Stimulated activated CD8-positive, alpha-beta memory T cell treated with anti-CD3 and anti-CD28 coated beads, Interleukin-12 subunit alpha, Interleukin-12 subunit beta, amount 100 ng/mL, for 4 hours (primary cell): ENCODE data around the gene RNF157.
"Not testable (repeated sequence)": the region's sequence is repeated elsewhere in the genome, so short reads cannot be mapped to it uniquely, and the experiment has no call there.

Experiments used
- DNase-seq: peaks from one replicate; pipeline ENCODE4 v3.0.0-alpha.2; 2020; ENCODE audit warnings: low read depth

RNF157 gene

GRCh38 chr17:76234354-76234679 lies 6.0 kb downstream of the RNF157 start:
- DNase-seq: no peak

DNA sequence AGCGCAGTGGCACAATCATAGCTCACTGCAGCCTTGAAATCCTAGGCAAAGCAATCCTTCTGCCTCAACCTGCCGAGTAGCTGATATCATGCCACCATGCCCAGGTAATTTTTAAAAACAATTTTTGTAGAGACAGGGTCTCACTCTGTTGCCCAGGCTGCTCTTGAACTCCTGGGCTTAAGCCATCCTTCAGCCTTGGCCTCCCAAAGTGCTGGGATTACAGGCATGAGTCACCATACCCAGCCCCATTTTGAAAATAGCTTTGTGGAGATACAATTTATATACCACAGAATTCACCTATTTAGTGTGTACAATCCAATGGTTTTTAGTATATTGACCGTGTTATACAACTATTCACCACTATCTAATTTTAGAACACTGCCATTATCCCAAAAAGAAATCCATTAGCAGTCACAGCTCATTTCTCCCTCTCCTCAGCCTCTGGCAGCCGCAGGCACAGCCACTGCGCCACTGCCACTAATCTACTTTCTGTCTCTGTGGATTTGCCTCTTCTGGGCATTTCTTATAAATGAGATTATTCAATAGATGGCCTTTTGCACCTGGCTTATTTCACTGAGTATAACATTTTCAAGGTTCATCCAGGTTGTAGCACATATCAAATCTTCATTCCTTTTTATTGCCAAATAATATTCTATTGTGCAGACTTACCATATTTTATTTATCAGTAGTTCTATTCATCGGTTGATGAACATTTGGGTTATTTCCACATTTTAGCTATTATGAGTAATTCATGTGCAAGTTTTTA lies 6.5 kb downstream of the RNF157 start:
- DNase-seq: no peak

DNA sequence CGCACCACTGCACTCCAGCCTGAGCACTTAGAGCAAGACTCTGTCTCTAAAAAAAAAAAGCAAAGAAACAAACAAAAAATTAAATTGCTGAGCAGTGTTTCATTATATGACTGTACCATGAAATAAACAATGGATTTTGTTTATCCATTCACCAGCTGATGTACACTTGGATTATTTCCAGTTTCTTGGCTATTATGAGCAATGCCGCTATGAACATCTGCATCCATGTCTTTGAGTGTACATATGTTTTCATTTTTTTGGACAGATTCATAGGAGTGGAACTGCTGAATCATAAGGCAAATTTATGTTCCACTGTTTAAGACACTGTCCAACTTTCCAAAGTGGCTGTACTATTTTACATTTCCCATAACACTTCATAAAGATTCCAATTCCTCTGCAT lies 8.0 kb downstream of the RNF157 start:
- no peak for DNase-seq

- not testable (repeated sequence) for DNase-seq
Measured at GRCh38 chr17:76226749-76227148, 13.5 kb downstream of the RNF157 start.

DNA sequence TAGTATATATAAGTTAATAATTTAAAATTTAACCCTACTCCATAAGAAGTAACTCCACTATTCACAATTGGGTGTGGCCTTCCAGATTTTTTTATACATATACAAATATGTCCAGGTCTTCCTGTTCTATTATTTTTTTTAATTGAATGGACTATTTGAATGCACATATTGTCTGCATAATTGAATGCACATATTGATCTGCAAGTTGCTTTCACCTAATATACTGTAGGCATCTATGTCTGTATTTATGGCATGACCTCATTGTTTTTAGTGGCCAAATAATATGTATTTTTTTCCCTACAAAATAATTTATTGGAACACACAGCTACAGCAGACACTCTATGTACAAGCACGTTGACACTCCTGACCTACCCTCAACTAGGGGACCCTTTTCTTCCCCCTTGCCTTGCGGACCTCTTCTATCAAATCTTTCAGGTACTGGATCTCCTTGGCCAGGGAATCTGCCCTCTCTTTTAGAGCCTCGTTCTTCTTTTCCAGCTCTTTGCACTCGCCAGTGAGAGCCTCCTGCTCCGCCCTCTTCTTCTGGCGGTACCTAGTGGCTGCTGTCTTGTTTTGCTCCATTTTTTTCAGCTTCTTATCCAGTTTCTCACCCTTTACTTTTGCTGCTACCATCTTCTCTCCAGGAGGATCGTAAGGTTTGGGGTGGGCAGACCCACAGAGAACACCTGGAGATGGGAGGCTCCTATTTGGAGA lies 14.8 kb downstream of the RNF157 start:
- not testable (repeated sequence) for DNase-seq

DNA sequence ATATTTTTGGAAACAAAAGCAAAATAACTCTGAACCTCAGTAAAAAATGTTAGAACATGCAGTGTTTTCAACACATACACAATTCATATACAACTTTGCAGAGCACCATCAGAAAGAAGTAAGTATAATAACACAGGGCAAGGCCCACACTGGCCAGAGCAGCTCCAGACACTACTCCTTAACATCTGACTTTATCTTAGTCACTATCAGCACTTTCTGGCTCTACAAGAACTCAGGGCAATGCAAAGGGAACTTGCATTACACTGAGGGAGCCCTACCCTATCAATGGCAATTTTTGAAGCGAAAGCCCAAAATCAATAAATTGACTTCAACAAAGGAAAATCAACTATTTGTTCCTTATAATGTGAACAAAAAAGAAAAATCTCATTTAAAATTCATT lies 16.5 kb downstream of the RNF157 start:
- DNase-seq: no peak

DNA sequence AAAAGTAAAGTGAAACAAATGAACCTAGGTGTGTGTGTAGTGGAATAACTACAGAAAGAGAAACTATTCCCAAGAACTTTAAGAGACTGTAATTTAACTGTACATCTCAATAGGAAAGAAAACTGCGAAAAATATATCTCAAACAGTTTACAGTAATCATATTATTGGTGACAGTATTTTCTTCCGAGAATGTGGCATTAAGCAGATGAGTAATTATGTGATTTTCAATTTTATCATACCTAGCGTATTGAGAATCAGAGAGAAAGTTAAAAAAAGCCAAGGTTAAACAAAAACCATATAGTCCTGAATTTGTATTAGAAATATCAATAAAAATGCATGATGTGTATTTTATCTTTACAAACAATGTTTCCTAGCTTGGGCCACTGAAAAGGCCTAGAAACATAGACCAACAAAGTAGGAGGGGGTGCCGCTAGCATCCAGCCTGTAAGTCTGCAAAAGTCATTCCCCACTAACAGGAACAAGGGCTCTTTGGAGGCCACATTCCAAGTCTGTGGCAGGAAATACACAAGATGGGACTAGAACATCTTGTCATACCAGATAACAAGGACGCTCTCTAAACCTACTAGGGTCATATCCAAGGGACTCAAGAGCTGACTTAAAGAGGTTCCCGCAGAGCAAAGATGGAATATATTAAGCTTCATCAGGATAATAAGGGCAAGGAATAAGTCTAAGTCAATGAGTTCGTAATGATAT lies 20.5 kb downstream of the RNF157 start:
- DNase-seq: no peak

GRCh38 chr17:76217081-76217480 lies 23.2 kb downstream of the RNF157 start:
- no peak for DNase-seq

- DNase-seq: no peak
Measured at GRCh38 chr17:76213491-76213890, 26.8 kb downstream of the RNF157 start.

DNA sequence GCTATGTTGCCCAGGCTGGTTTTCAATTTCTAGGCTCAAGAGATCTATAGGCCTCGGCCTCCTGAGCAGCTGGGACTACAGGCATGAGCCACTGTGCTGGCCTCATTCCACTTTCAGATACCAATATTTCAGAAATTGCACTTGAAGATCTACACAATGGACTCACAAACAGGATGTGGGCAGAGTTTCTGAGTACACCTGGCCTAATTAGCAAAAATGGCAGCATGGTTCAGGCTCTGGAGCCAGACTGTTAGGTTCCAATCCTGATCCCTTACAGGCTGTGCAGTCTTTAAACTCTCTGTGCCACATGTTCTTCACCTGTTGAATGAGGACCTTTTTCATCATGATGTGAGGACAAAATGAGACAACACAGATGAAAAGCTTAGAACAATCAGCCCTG lies 32.2 kb downstream of the RNF157 start:
- DNase-seq: no peak

- no peak for DNase-seq
Measured at GRCh38 chr17:76207275-76208059, 32.8 kb downstream of the RNF157 start.

DNA sequence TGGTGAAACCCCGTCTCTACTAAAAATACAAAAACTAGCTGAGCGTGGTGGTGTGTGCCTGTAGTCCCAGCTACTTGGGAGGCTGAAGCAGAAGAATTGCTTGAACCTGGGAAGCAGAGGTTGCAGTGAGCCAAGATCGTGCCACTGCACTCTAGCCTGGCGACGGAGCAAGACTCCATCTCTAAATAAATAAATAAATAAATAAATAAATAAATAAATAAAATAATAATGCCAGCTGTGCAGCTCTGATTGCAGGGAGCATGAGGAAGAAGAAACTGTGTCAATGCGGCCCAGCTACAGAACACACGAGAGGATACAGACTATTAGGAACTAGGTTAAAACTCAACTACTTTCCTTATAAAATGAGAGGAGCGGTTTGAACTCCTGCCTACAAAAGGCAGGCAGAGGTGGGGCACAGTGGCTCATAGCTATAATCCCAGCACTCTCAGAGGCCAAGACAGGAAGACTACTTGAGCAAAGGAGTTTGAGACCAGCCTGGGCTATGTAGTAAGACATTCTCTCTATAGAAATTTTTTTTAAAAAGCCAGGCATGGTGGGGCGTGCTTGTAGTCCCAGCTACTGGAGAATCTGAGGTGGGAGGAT lies 34.6 kb downstream of the RNF157 start:
- not testable (repeated sequence) for DNase-seq

DNA sequence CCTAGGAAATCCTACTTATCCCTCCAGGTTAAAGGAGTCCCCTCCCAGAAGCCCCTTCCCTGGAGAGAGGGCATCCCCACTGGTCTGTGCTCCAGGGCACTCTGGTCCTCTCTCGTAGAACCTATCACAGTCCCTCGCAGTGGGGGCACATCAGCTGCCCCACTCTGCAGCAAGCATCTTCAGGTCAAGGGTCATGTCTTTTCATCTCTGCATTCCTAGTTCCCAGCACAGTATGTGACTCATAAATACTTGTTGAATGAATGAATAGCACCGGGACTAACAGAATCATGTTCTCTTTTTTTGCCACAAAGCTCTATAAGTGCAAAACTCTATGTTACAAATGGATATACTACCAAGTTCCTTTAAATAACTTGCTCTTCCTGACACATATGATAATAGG lies 36.0 kb downstream of the RNF157 start:
- no peak for DNase-seq

DNA sequence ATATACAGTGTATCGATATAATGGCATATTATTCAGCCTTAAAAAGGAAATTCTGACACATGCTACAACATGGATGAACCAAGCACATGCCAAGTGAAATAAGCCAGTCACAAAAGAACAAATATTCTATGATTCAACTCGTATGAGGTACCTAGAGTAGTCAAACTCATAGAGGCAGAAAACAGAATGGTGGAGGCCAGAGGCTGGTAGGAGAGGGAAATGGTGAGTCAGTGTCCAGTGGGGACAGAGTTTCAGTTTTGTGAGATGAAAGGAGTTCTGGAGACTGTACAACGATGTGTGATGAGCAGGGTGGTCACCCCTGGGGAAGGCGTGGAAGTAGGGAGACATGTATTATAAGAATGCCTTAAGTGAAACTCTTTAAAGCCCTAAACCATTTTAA lies 39.9 kb downstream of the RNF157 start:
- DNase-seq: no peak

DNA sequence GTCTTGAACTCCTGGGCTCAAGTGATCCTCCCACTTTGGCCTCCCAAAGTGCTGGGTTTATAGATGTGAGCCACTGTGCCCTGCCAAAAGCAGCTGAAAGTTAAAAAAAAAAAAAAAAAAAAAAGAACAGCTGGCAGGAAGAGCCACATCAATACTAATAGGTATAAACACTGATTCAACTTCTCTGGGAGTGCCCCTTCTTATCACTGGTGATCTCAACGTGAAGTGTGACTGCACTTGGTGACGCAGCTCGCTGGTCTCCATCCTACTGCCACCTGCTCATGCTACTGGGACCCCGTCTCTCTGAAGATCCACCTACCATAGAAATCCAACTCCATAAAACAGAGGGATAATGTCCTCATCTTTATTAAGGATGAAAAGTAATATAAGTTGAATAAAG lies 40.8 kb downstream of the RNF157 start:
- peak; percentile 37 for DNase-seq

DNA sequence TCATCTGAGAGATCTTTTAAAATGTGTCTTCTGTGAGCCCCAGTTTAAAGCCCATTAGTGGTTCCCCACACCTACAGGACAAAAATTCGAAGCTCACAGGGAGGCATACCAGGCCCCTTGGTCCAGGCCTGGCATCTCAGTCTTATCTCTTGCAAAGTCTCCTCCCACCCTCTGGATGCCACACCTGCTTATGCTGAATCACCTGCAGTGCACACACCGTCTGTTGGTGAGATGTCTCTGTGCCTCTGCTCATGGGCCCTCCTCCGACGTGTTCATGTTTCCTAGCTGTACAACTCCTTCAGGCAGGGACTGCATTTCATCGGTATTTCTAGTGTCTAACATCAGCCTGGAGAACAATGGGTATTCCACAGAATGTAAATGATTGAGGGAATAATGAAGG lies 41.6 kb downstream of the RNF157 start:
- DNase-seq: no peak

- DNase-seq: no peak
Measured at GRCh38 chr17:76197911-76198310, 42.4 kb downstream of the RNF157 start.

DNA sequence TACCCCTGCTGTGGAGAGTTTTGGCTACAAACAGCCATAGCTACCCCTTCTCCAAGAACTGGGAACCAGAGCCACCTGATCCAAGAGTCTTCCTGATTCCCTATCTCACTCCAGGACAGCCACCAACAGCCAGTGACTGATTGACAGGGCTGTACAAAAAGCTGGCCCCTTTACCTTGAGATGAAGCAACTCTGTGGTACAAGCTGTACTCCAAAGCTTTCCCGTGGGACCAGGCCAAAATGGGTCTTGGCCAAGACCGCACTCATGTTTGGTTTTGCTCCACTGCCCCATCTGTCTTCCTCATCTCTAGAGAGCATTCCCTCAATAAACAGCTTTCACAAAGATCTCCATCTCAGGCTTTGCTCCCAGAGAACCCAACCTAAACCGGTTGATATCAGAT lies 43.6 kb downstream of the RNF157 start:
- no peak for DNase-seq

DNA sequence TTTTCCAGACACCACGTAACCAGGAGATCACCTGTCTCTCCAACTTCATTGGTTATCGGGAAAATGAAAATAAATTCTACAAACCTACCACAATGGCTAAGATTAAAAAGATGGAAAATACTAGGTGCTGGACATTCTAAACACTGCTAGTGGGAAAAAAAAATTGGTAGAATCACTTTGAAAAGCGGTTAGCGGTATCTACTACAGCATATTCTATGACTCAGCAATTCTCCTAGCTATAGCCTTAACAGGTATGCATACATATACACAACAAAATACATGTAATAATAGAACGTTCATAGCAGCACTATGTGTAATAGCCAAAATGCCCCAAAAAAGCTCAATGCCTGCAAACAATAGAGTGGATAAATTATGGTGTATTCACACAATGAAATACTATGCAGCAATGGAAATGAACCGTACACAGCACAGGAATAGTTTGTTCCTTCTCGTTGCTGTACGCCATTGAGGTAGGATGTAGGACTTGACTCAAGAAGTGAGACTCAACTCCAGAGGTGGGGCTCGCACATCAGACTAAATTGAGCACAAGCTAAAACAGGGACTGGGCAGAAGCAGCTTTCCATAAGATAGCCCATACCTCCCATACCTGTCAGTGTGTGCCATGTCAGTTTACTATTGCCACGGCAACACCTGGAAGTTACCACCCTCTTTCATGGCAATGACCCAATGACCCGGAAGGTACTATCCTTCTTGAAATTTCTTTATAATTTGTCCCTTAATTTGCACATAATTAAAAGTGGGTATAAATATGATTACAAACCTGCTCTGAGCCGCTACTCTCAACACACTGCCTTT lies 44.8 kb downstream of the RNF157 start:
- DNase-seq: no peak

DNA sequence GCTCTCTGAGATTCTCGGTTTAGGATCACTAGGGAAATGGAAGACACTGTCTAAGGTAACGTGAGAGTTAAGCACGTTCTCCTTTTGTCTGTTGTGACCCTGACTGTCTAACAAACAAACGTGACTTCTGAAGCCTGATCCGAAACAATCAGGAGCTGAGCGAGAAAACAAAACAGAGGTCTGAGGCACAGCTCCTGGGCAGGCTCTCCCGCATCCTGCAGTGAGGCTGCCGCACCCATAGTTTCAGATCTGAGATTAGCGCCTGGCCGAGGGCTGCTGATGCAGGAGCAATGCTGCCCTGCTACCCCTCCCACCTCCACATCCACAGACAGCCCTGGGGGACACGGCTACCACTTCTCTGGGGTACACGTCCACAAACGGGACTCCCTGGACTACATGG lies 46.7 kb downstream of the RNF157 start:
- DNase-seq: no peak

DNA sequence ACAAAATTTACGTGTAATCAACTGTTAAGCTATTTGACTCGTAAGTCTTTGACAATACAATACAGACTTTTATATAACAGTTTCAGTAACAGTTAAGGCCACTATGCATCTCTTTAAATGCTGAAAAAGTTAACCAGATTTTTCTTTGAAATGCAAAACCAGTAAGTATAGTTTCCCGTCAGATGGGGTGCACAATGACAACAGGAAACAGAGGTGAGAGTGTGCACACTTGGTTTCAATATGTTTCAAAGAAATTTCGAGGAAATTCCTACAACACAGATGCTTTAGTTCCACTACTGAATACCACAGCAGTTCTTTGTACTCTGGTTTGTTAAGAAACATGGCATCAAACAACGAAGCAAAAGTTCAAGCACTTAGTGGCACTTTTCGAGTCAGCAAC lies 48.4 kb downstream of the RNF157 start:
- DNase-seq: no peak
